DMS 273 (cell line): ENCODE results near the gene DMGDH.
A peak's percentile ranks its signal among the peaks of the same experiment; 100 is the strongest.

Experiments
- DNase-seq: peaks from one replicate; lab custom pipeline; 2025; ENCODE audit not compliant: unreplicated experiment; lab: John Stamatoyannopoulos, UW

DMGDH gene

DNA sequence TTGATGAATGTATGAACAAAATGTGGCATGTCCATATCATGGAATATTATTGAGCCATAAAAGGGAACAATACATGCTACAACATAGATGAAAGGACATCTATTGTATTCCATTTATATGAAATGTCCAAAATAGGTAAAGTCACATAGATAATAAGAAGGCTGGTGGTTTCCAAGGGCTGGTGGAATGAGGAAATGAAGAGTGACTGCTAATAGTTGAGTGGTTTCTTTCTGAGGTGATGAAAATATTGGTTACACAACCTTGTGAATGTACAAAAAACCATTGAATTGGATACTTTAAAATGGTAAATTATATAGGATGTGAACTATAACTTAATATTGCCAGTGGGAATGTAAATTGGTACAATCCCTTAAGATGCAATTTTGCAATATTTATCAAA lies 89.6 kb downstream of the DMGDH start:
- no peak for DNase-seq

DNA sequence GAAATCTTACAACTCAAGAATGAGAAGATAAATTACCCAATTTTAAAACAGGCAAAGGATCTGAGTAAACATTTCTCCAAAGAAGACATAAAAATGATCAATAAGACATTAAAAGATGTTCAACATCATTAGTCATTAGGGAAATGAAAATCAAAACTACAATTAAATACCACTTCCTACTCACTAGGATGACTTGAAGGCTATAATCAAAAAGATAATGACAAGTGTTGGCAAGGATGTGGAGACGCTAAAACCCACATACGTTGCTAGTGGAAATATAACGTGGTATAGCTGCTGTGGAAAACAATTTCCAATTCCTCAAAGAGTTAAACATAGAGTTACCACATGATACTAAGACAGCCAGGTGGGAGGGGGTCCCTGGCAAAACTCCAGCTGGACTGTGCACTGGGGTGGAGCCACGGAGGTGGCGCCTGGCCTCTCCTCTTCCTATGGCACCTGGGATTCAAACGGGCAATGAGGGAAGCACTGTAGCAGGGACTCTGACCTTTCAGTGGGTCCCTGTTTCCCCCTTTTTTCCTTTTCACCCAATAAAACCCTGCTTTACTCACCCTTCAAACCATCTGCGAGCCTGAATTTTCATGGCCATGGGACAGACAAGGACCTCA lies 90.2 kb downstream of the DMGDH start:
- no peak for DNase-seq

DNA sequence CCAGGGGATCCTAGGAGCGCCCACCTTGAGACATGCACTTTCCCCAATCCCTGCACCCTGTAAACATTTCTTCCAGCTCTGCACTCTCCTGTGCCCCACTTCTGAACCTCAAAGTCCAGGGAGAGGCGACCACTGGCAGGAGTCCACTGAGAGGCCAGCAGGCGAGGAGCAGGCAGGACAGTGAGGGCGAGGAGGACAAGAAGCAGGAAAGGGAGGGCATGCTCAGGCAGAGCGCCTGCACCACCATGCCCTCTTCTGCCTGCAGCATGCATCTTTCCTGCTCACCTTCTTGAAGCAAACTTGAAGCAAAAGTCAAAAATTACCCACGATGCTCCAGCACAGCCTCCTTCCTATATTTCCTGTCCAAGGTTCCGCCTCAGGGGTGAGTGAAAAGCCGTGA lies 94.4 kb downstream of the DMGDH start:
- DNase-seq = no peak

DNA sequence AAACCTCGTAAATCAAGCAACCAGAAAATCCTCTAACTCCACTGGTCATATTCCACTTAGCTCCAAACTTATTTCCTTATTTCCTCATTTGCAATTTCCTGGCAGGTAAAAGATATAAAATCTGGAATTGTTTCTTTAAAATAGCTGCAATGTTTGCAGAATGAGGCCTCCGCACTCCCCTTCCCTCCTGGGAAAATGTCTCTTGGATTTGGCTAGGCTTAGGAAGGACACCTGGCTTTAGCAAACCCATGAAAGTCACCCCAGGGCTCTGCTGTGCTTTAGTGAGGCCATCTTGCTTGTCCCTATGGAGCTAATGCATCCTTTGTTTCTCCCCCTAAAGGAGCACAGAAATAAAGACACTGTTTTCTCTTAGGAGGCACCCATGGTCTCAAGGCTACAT lies 94.9 kb downstream of the DMGDH start:
- peak; percentile 29 for DNase-seq

DNA sequence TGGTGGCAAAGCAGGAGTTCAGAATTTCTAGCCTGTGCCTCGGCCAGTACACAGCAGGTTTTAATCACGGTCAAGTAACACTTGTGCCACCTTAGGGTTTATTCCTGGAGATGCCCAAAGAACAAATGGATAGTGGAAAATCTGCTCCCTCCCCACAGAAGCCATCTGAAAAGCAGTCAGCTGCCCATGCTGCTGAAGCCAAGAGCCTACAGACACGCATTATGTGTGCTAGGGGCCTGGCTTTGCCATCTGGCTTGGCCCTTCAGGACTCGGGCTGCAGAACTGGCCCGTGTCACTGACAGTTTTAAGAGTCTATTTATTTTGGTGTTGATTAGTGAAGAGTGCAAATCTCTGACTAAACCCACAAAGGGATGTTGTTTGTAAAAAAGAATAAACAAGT lies 95.5 kb downstream of the DMGDH start:
- DNase-seq = peak; percentile 79

DNA sequence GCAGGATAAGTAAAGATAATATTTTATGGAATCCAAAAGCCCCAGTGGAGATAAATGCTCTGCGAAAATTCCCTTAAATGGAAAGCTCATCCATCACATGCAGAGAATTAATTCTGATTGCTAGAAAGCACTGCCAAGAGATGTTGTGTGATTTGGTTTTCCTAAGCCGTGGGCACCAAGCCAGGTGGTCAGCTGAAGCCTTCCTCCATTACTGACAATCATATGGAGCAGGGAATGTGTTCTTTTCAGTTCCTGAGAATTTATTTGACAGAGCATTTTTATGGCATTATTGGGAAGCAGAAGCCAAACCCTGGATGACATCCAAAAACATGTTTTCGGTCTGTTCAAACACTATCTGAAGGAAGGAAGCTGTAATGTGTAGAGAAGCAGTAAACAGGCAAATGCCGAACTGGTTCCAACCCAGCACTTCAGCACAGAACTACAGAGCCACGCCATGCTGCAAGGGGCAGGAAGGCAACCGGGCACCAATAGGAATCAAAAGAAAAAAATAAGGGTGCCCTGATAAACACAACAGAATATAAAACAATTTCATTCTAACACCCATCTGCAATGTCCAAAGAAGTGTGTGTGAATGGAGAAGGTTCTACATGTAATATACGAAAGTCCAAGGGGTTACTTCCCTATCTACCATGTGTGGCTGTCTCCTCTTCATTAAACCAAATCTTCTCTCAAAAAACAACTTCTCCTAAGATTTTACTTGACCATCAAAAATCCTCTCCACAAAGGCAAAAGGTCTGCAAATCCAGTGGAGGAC lies 96.6 kb downstream of the DMGDH start:
- DNase-seq = peak; percentile 69

DNA sequence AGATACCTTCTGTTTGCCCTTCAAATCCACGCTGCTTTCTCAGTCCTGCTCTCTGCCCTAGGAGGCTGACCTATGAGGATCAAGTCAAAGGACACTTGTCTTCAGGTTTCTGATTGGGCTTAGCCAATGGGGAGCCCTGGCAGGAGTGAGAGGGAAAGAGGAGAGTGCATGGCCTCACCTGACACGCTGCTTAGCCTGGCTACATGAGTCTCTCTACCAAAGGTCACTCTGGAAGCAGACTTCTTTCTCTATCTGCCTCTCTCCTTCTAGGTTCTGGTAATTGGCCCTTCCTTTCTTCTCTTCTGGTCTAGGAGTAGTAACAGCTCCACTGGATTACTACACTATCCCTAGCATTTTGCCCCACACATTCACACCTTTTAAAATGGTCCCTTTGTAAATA lies 97.5 kb downstream of the DMGDH start:
- DNase-seq = peak; percentile 25

DNA sequence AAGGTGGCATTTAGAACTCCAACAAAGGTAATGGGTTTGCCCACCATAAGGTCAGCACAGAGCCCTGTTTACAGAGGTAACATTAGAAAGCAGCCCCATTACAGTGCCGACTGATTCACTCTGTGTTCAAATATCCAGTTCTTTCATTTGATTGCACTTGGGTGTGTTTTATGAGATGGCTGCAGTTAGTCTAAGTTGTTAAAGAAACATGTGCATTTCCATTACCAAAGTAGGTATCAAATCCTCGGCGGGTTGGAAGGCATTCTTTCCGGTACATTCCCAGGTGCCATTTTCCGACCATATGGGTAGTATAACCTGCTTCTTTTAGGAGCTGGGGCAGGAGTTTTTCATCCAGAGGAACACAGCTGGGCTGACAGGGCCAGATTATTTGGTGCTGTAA lies 100.7 kb downstream of the DMGDH start:
- no peak for DNase-seq

DNA sequence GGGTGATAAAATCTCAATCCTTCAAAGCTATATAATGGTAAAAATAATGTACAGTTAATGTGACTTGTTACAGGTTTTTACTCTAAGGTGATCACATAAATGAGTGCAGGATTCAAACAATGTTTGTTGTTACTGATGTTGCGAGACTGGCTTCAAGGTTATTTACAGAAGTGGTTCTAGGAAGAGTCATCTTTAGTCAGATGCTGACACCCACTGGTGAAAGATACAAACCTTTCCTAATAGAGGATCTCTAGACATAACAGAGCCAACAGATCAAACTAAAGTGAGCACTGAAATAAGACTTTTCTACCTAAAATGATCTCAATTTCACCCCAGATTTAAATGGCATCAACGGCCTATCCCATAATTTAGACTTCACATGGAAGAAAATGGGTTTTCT lies 104.6 kb downstream of the DMGDH start:
- peak; percentile 76 for DNase-seq

DNA sequence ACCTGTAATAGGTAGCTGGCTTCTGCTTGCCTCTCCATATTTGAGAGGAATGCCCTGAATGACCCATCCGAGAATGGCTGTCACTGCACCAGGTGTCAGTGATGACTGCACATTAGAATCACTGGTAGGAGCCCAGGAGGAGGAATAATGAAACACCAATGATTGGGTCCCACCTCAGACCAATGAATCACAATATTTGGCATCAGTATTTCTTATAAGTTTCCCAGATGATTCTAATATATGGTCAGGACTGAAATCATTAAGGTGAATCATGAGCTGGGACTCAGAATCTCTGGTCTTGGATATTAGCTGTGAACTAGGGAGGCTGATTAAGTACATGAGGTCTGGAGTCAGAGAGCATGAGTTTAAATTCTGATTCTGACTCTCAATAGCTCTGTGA lies 107.7 kb downstream of the DMGDH start:
- no peak for DNase-seq

DNA sequence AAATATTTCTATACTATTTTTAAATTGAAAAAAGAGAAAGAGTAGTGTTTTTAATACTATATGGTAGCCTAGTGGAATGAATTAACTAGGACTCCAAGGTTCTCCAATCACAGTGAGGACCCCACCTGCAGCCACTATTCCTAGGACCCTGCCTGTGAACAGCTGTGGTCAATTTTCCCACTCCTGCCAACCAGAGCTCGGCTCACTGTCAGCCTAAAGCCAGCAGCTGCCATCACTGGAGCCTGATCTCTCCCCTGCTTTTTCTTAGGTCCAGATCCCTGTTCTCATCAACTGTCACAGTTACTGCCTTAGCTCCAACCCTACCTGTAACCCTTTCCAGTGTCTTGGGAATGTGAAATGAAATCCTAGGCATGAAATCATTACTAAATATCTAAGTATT lies 109.7 kb downstream of the DMGDH start:
- peak; percentile 31 for DNase-seq

DNA sequence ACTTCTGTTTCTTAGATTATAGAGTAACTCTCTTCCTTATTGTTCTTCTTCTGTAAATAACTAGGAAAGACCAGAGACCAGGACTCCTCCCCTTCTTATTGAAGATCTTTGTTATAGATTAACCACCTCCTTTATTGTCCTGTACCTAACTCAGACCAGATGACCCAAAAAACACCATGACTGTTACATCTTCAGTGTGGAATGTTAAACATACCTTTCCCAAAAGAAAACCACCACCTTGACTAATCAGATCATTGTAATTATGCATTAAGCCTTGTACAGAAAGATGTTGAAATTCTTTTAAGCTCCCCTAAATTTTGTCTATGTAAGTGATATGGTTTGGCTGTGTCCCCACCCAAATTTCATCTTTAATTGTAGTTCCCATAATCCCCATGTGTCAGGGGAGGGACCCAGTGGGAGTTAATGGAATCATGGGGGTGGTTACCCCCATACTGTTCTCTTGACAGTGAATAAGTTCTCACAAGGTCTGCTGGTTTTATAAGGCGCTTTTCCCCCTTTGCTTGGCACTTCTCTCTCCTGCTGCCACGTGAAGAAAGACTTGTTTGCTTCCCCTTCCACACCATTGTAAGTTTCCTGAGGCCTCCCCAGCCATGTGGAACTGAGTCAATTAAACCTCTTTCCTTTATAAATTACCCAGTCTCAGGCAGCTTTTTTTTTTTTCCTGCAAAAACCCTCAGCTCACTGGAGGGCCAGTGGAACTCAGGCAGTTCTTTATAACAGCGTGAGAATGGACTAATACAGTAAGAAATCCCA lies 110.6 kb downstream of the DMGDH start:
- DNase-seq = no peak

DNA sequence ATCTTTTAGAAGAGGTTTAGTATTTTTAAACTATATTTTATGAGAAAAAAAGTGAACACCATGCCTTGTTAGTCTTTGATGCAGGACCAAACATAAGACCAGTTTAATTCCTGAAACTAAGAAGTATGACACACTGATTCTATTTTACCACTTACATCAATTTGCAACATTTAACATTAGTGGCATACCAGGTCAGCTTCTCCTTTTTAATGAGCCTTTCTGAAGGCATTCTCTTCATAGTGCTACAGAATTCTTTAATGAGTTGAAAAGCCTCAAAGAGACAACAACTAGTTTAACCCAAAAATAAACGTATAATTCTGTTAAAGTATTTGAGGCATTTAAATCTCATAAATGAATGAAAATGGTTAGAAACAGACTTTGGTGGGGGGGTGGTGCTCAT lies 112.6 kb downstream of the DMGDH start:
- no peak for DNase-seq

DNA sequence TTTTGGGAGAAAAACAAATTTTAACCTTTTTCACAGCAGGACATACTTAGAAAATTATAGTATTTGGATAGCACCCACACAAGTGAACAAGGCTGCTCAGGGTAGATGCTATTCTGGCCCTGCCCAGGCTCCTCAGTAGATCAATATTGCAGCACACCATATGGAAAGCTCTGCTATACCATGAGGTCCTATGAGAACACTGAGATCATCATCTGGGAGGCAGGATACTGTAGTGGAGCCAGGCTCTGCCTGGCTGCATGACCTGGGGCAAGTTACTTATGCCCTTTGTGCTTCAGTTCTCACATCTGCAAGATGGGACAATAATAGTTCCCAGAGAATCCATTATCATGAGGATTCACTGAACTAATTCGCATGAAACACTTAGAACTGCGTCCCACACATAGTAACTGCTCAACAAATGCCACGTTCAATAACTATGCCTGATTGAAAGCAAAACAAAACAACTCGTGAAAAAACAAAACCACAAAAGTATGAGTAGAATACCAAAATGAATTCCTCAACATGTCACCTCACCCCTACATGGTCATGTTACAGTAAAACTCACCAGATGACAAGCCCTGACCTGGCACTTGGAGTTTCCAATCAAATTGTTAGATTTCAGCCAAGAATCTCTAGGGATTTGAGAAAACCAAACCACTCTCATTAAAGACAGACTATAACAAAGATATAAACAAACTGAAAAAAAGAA lies 116.2 kb downstream of the DMGDH start:
- DNase-seq = peak; percentile 10
